GM21529 (cell line): ENCODE results near the gene BEST1.
A peak's percentile ranks its signal among the peaks of the same experiment; 100 is the strongest.
"Not testable (repeated sequence)": the region's sequence is repeated elsewhere in the genome, so short reads cannot be mapped to it uniquely, and the experiment has no call there.

Experiments used
- ATAC-seq: cut with Tn5 transposase; IDR thresholded peaks from one replicate; pipeline ENCODE4 v1.9.1; 2021; ENCODE audit not compliant: unreplicated experiment

Gene BEST1

DNA sequence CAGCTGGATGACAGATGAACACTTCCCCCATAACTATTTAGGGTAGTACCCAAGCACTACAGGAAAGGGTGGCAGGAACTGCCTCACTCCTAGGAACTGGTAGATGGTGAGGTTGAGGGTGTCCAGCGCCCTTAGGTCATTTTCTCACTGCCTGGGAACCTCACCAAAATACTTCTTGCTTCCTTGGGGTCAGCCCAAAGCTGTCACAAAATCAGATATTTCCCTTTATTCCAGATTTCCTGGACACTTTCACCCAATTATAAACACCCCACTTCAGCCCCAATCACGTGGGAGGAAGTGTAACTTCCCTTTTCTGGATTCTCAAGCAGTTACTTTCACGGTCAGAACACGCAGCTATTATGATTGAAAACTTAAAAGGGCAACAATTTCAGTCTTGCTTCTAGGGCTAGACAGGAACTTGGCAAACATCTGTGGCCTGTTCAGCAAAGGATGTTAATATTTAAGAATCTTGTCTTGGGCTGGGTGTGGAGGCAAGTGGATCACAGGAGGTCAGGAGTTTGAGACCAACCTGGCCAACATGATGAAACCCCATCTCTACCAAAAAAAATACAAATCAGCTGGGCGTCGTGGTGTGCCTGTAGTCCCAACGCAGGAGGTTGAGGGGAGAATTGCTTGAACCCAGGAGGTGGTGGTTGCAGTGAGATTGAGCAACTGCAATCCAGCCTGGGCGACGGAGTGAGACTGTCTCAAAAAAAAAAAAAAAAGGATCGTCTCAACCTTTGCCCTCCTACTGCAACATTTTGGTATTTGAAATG lies 13.3 kb downstream of the BEST1 start:
- ATAC-seq: peak; percentile 20

DNA sequence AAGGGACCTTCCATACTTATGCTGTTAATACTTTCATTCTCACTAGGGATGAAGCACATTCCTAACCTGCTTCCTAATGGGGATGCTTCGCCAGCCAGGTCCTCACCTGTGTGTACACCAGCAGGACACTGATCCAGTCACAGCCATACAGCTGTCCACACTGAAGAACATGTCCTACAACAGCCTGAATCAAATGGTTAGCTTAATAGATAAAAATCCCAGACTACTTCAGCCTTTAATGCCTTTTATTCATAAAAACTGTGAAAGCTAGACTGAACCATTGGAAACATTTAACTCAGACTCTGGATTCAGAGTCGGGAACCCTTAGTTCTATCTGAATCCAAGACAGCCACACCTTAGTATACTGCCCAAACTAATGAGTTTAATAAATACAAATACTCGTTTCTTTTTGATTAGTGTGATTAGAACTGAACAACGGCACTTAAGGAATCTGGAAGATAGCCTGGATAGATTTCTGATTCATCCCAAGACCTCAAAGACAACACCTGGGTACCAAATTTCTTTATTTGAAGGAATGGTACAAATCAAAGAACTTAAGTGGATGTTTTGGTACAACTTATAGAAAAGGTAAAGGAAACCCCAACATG lies 14.0 kb downstream of the BEST1 start:
- no peak for ATAC-seq

GRCh38 chr11:61964666-61965271 lies 14.6 kb downstream of the BEST1 start:
- ATAC-seq: not testable (repeated sequence)

DNA sequence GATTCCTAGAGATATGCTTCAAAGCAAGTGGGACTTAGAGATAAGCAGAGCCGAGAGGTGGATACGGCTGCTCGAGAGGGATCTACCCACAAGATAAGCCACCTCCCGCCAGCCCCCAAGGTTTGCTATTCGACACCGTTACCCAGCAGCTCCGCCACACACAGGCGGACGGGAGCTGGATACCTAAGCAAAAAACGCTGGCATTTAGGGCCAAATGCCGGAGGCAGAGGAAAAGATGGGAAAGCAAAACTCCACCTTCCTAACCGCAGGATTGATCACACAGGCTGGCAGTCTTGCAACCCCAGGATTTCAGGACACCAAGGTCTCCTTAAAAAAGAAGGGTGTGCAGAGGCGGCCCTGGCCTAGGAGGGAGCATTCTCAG lies 16.6 kb downstream of the BEST1 start:
- ATAC-seq: no peak

DNA sequence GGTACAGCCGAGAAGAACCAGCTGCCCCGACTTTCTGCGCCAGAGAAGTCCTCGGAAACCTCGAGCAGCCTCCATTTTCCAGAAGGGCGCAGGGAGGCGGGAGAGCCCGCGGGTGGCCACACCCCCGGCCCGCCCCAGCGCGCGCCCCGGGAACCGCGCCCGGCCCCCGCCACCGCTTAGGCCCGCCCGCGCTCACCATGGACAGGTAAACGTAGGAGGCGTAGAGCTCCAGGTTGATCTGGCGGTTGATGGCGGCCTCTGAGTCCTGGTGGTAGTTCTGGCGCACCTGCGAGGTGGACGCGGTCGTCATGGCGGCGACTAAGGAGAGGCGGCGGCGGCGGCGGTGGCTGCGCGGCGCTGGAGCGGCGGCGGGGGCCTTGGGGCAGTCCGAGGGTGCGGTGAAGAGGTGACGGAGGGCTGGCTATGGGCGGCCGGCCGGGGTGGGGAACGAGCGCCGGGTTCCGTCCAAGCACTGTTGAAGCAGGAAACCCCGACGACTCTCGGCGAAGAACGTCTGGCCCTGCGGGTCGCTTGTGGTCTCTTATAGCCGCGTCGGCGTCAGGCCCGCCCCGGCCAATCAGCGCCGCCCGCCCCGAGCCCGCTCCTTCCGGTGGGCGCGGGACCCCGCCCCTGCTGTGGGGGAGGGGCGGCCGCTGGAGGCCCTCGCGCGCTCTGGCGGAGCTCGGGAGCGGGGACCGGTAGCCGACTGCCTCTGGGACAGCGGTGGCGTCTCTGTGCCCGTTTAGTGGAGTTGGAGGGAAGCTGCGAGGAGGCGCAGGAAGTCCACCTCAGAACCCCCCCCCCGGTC lies 17.2 kb downstream of the BEST1 start, which contains the start of gene FTH1:
FTH1 (minus strand) TSS at position 519 of the 808 bp plus-strand sequence; CDS start at position 310, 209 bp downstream.
- ATAC-seq: peak; percentile 41

DNA sequence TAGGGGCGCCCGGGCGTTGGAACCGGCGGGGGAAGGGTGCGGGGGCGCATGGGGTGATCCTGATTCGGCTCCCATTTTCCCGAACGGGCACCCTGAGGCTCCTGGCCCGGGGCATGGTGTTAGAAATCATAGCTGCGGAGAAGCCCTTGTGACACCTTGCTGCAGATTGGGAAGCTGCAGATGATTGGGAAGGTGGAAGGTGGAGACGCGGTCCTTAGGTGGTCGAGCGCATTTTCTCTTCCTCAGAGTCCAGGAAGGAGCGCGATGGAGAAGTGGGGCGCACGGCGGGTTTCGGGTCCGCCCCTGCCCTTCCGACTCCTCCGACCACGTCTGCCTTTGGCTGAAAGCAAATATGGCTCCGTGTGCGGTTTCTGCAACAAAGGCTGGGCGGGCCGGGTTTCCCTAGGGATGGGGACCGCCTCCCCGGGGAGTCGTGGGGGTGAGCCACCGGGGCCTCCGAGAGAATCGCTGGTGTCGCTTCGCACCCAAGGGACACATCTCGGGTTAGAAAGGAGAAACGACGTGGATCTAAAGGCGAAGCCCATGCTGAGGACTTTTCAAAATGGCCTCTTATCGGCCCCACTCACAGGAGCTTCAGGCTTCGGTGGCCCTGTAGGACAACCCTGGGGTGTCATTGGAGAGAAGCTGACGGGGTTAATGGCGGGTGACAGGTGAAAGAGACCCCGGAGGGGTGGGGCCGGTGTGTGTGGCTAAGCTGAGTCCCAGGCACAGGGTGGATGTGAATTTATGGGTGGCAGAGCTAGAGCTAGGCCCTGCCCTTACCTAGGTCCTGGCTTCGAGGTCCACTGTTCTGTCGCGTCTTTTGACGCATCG lies 18.0 kb downstream of the BEST1 start:
- peak; percentile 28 for ATAC-seq

DNA sequence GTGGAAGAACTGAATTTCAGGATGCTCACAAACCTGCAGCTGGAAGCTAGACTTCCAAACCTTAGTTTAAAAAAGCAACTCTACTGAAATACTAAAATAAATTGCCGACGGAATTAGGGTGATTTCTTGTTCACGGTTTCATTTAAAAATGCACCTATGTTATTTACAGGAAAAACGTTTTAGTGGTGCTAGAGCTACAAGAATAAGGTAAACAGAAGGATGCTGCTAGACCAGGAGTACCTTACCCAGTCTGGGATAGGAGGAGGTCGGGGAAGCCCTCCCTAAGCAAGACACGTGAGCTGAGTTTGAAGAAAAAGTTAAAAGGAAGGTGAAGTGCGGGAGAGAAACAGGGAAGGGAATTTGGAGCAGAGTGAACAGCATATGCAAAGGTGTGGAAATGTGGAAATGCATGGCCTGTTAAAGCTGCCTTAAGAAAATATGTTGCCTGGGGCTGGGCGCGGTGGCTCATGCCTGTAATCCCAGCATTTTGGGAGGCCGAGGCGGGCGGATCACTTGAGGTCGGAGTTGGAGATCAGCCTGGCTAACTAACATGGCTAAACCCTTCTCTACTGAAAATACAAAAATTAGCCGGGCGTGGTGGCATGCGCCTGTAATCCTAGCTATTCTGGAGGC lies 18.7 kb downstream of the BEST1 start:
- ATAC-seq: no peak

- no peak for ATAC-seq
Measured at GRCh38 chr11:61969391-61969758, 19.2 kb downstream of the BEST1 start.

DNA sequence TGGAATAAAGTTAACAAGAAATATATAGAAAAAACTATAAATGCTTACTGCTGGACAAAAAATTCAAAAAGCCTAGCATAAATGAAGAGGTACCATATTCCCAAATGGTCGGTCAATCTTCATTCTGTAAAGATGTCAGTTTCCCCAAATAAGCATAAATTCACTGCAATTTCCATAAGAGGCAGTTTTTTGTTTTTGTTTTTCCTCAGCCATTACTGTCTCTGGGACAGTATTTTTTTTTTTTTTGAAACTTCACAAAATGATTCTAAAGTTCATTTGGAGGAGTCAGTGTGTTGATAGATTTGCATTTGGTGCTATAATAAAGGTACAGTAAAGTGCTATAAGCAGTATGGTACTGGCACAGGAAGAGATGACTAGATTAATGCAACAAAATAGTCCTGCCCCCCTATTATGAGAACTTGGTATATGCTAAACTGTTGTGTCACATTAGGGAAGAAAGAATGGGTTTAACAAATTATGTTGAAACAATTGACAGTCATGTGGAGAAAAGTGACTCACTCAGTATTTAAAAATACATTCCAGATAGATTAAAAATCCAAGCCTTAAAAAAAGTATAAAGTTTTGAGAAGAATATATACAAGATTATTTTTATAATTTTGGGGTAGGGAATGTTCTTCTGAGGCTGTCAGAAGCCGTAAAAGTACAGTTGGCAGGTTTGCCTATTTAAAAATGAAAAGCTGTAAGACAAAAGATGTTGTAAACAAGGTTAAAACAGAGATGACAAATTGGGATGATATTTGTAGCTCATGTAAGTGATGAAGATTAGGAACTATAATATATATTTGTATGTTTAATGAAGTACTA lies 19.9 kb downstream of the BEST1 start:
- ATAC-seq: no peak

GRCh38 chr11:61971248-61972111 lies 21.3 kb downstream of the BEST1 start:
- no peak for ATAC-seq

DNA sequence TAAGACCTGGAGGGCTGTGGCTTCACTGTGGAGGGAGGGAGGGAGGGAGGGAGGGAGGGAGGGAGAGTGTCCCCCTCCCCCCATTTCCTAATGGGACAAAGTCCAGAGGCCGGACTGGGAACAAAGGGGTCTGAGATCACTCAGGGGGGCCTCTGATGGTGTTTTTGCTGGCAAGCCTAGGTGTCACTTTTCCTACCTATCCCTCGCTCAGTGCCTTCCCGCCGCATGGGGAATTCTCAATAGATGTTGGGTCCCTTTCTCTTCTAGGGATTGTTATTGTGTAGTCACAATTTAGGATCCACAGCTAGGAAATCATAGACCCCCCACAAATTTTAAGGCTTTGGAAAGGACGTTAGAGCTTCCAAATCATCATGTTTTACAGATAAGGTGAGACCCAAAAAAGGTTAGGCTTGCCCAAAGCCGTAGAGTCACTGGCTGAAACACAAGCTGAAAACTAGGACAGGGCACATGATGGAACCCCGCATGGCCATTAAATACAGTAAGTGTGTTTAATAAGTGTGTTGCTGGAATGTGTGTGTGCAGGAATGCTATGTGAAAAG lies 22.0 kb downstream of the BEST1 start:
- ATAC-seq: no peak

- ATAC-seq: no peak
Measured at GRCh38 chr11:61972672-61973475, 22.7 kb downstream of the BEST1 start.

GRCh38 chr11:61973476-61974162 lies 23.5 kb downstream of the BEST1 start:
- no peak for ATAC-seq

GRCh38 chr11:61974766-61975631 lies 24.8 kb downstream of the BEST1 start:
- no peak for ATAC-seq

- no peak for ATAC-seq
Measured at GRCh38 chr11:61975638-61976419, 25.7 kb downstream of the BEST1 start.
